ENCODE results near the gene DPYSL3. TPM values are rescaled to one million over a fixed set of nuclear protein-coding genes. Genes with fewer than 3 reads are reported as not detected.

The DPYSL3 gene
- total RNA-seq, 4 donors from 2014 or later: 175 to 475 (median 290) TPM

DNA sequence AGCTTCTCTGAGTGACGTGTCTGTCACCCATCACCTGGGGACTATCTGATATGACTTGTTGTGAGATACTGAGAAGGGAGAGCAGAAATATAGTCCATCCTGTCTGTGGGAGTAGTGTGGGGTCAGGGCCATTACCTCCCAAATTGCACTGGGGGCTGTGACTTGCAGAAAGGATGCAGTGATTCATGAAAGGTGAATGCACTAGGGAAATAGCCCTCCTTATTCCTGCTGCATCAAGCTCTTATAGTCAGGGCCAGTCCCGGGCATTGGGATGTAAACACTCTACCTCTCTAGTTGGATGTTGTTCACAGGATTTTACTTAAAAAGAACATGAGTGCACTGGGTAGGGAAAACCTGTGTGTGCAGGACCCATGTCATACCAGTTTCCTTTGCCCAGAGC is 150.3 kb downstream of the DPYSL3 start:
- Histone ChIP-seq H3K4me1 (no peaks in the 10 kb centered on the region), H3K27ac (no peak overlapping the region), H3K27me3 (no peaks in the 10 kb centered on the region), H3K36me3 (no peaks in the 10 kb centered on the region), H3K9me3 (no peaks in the 10 kb centered on the region), H3K4me3 (no peak overlapping the region)
- TF ChIP-seq, protein P1, sequence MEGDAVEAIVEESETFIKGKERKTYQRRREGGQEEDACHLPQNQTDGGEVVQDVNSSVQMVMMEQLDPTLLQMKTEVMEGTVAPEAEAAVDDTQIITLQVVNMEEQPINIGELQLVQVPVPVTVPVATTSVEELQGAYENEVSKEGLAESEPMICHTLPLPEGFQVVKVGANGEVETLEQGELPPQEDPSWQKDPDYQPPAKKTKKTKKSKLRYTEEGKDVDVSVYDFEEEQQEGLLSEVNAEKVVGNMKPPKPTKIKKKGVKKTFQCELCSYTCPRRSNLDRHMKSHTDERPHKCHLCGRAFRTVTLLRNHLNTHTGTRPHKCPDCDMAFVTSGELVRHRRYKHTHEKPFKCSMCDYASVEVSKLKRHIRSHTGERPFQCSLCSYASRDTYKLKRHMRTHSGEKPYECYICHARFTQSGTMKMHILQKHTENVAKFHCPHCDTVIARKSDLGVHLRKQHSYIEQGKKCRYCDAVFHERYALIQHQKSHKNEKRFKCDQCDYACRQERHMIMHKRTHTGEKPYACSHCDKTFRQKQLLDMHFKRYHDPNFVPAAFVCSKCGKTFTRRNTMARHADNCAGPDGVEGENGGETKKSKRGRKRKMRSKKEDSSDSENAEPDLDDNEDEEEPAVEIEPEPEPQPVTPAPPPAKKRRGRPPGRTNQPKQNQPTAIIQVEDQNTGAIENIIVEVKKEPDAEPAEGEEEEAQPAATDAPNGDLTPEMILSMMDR (IDR thresholded peaks at IDR 0.05): no peak
- TF ChIP-seq POLR2A (IDR thresholded peaks at IDR 0.05) (no peak), POLR2AphosphoS5 (IDR thresholded peaks at IDR 0.05) (no peak), EP300 (IDR thresholded peaks at IDR 0.05) (no peak)
- WGBS, 2 donors (ENCODE audit: low coverage in 1 of 2): 65 to 77% methylated on average over 2 of the region's 2 CpGs
- no peak for ATAC-seq

DNA sequence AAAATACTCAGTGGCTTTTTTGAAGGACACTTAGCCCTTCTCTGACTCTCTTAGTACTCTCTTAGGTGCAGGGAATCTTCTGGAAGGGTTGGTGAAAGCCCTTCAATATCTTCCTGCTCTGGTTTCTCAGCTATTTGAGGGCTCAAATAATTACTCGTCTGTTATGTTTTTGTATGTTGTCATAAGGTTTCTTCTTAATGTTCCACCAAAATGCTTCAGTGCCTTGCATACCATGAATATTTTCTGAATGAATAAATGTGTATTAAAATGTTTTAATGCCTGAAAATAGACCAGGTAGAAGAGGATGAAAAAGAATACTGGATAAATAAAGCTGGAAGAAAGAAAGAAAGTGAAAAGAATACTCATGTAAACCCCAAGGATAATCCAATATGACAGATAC is 150.8 kb downstream of the DPYSL3 start:
- Histone ChIP-seq H3K27ac (no peak overlapping the region), H3K36me3 (no peaks in the 10 kb centered on the region), H3K4me3 (no peak overlapping the region), H3K9me3 (no peaks in the 10 kb centered on the region), H3K4me1 (no peaks in the 10 kb centered on the region), H3K27me3 (no peaks in the 10 kb centered on the region)
- TF ChIP-seq POLR2AphosphoS5 (IDR thresholded peaks at IDR 0.05) (no peak), EP300 (IDR thresholded peaks at IDR 0.05) (no peak)
- TF ChIP-seq, protein P1 (IDR thresholded peaks at IDR 0.05): no peak
- no peak for ATAC-seq
- WGBS, 2 donors (ENCODE audit: low coverage in 1 of 2): 44 to 50% methylated on average over 1 of the region's 1 CpG

DNA sequence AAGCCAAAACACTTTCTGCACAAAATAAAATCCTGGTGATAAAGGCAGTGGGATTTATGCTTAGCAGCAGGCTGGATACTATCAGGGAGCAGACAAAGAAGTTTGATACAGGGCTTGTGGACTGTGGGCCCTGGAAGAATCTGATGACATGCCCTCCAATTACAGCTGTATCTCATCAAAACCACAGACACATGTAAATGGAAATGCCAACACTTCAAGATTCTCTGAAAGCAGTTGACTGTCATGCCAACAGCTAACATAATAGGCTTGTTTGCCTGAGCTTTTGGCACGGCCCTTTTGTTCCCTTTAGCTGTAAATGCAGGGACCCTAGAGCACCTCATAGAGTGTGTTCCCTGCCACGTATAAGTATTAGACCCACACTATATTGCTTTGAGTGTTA is 160.6 kb downstream of the DPYSL3 start:
- Histone ChIP-seq H3K4me3 (no peak overlapping the region), H3K4me1 (no peaks in the 10 kb centered on the region), H3K27me3 (no peaks in the 10 kb centered on the region), H3K36me3 (no peaks in the 10 kb centered on the region), H3K9me3 (no peaks in the 10 kb centered on the region), H3K27ac (no peak overlapping the region)
- 83% methylated on average over 2 of the region's 2 CpGs; no CpG with 5 or more reads in 1 of the 2 donors for WGBS, 2 donors (ENCODE audit: low coverage in 1 of 2)
- TF ChIP-seq POLR2A (IDR thresholded peaks at IDR 0.05) (no peak), POLR2AphosphoS5 (IDR thresholded peaks at IDR 0.05) (no peak), EP300 (IDR thresholded peaks at IDR 0.05) (no peak)
- TF ChIP-seq, protein P1 (IDR thresholded peaks at IDR 0.05): no peak
- no peak for ATAC-seq

DNA sequence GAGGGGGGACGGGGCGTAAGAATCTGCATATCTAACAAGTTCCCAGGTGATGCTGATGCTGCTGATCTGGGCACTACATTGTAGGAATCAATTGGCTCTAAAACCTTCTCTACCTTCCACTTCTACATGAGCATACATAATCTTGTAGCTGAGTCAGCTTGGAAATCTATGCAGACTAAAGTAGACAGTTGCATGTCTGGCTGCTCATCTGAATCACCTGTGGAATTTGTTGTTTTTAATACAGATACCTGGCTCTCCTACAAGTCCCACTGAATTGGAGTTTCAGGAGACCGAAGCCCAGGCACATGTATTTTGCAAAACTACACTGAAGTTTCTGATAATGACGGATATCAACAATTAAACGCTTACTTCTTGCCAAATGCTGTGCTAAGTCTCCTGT is 161.4 kb downstream of the DPYSL3 start:
- H3K4me3 ChIP-seq: no peak overlapping the region
- WGBS, 2 donors (ENCODE audit: low coverage in 1 of 2): 88 to 92% methylated on average over 4 to 5 of the region's 5 CpGs
- H3K9me3 ChIP-seq: no peaks in the 10 kb centered on the region
- H3K27ac ChIP-seq: no peak overlapping the region
- no peaks in the 10 kb centered on the region for H3K4me1 ChIP-seq
- TF ChIP-seq EP300 (IDR thresholded peaks at IDR 0.05) (no peak), POLR2AphosphoS5 (IDR thresholded peaks at IDR 0.05) (no peak), POLR2A (IDR thresholded peaks at IDR 0.05) (no peak)
- TF ChIP-seq, protein P1 (IDR thresholded peaks at IDR 0.05): no peak
- H3K36me3 ChIP-seq: no peaks in the 10 kb centered on the region
- no peak for ATAC-seq
- H3K27me3 ChIP-seq: no peaks in the 10 kb centered on the region

DNA sequence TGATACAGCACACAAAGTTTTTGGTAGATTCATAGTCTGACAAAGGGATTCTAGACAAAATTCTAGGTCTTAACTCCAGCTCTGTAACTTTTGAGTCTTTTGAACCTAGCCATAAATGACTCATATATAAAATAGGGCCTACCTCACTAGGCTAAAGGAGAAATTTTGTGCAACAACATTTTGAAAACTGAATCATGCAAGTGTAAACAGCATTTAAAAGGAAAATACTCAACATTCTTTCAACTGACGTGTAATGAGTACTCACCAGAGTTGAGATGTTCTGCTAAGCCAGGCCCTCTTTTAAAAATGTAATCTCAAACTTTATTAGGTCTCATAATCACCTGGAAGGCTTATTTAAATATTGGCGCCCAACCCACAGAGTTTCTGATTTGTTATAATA is 161.8 kb downstream of the DPYSL3 start:
- H3K36me3 ChIP-seq: no peaks in the 10 kb centered on the region
- TF ChIP-seq POLR2A (IDR thresholded peaks at IDR 0.05) (no peak), POLR2AphosphoS5 (IDR thresholded peaks at IDR 0.05) (no peak), EP300 (IDR thresholded peaks at IDR 0.05) (no peak)
- TF ChIP-seq, protein P1 (IDR thresholded peaks at IDR 0.05): no peak
- no peaks in the 10 kb centered on the region for H3K27me3 ChIP-seq
- no peaks in the 10 kb centered on the region for H3K9me3 ChIP-seq
- WGBS, 2 donors (ENCODE audit: low coverage in 1 of 2): 71 to 90% methylated on average over 2 of the region's 2 CpGs
- H3K27ac ChIP-seq: no peak overlapping the region
- no peak for ATAC-seq
- H3K4me1 ChIP-seq: no peaks in the 10 kb centered on the region
- H3K4me3 ChIP-seq: no peak overlapping the region

Data from gastroesophageal sphincter (tissue), 4 donors.